Endothelial cell of umbilical vein (primary cell): ENCODE results near the gene MBD4. TPM values are rescaled to one million over a fixed set of nuclear protein-coding genes. Genes with fewer than 3 reads are reported as not detected.

Experiments
- BruUV-seq: library from RNA; stranded (reverse); fragments of 400-500 nt; replicated peaks from 2 replicates; lab custom pipeline; 2021; lab: Mats Ljungman, UMichigan
- CTCF ChIA-PET: fragments of 300-600, 350-600 bp; sonication (Branson Sonifier 250); formaldehyde crosslinking; loops from one replicate; lab custom pipeline; 2021; ENCODE audit warnings: antibody characterized with exemption, inconsistent platforms; lab: Charles Lee
- POLR2A ChIA-PET: fragments of 300-600, 350-600 bp; sonication (Branson Sonifier 250); formaldehyde crosslinking; loops from one replicate; lab custom pipeline; 2021; ENCODE audit warnings: antibody characterized with exemption, inconsistent platforms; lab: Charles Lee
- DNase-seq: peaks from one replicate; pipeline ENCODE4 v3.0.0-alpha.2; 2011; ENCODE audit warnings: low read depth, low spot score
- FAIRE-seq: peaks from 2 replicates; lab custom pipeline; 2011; peaks lifted over from hg19 to GRCh38; lab: Jason Lieb, UNC
- H2AFZ ChIP-seq: 2 replicates; pipeline ENCODE4 v1.6.0; 2012; ENCODE audit warnings: low read depth, low read length, control low read depth, inconsistent platforms
- H3K27ac ChIP-seq: 2 replicates; pipeline ENCODE4 v1.5.1; 2011; ENCODE audit warnings: low read depth, mild to moderate bottlenecking, control low read depth, low read length, moderate library complexity; ENCODE audit not compliant: insufficient read depth
- H3K27me3 ChIP-seq, 2 experiments: 2 replicates each; pipeline versions ENCODE4 v1.6.0 to v1.6.1; 2011; ENCODE audit warnings: low read length in 2 of 2, mixed read lengths in 1 of 2; ENCODE audit not compliant: control insufficient read depth in 2 of 2, insufficient read depth in 2 of 2
- H3K36me3 ChIP-seq, 2 experiments: 2 replicates in 1 of 2; 3 replicates in 1 of 2; pipeline ENCODE4 v1.5.1; 2011; ENCODE audit warnings: low read length in 2 of 2, mild to moderate bottlenecking in 1 of 2, moderate library complexity in 1 of 2; ENCODE audit not compliant: control insufficient read depth in 2 of 2, insufficient read depth in 2 of 2; ENCODE audit errors: extremely low read depth in 1 of 2
- H3K4me1 ChIP-seq: 3 replicates; pipeline ENCODE4 v1.5.1; 2011; ENCODE audit warnings: mild to moderate bottlenecking, low read length; ENCODE audit not compliant: control insufficient read depth, insufficient read depth; ENCODE audit errors: extremely low read depth
- H3K4me2 ChIP-seq: 2 replicates; pipeline ENCODE4 v1.6.1; 2011; ENCODE audit warnings: low read length, control low read depth, mixed read lengths; ENCODE audit not compliant: insufficient read depth
- H3K4me3 ChIP-seq, 3 experiments: fragments of 200-600 bp in 1 of 3; sonication (generic), shearing (Covaris generic) in 1 of 3; replicated peaks in 1 of 3; 2 replicates each; pipeline ENCODE4 v1.5.1; 2011 to 2016; ENCODE audit warnings: control low read depth in 3 of 3, low read length in 3 of 3, mild to moderate bottlenecking in 2 of 3, inconsistent platforms in 1 of 3, low read depth in 1 of 3, moderate library complexity in 1 of 3; ENCODE audit not compliant: insufficient read depth in 1 of 3
- H3K79me2 ChIP-seq: 2 replicates; pipeline ENCODE4 v1.6.0; 2012; ENCODE audit warnings: low read length, inconsistent platforms; ENCODE audit not compliant: control insufficient read depth, insufficient read depth
- H3K9ac ChIP-seq: replicated peaks from 2 replicates; pipeline ENCODE3; 2011; ENCODE audit warnings: low read length, control low read depth; ENCODE audit not compliant: insufficient read depth; ENCODE audit errors: extremely low read depth
- H3K9me1 ChIP-seq: replicated peaks from 3 replicates; pipeline ENCODE4 v1.6.0; 2011; ENCODE audit warnings: mild to moderate bottlenecking, low read length; ENCODE audit not compliant: control insufficient read depth, insufficient read depth; ENCODE audit errors: extremely low read depth
- H3K9me3 ChIP-seq: replicated peaks from 2 replicates; pipeline ENCODE4 v1.5.1; 2012; ENCODE audit warnings: low read length, inconsistent platforms; ENCODE audit not compliant: control insufficient read depth, insufficient read depth
- H4K20me1 ChIP-seq: replicated peaks from 2 replicates; pipeline ENCODE3; 2011; ENCODE audit warnings: mild to moderate bottlenecking, low read length; ENCODE audit not compliant: control insufficient read depth, insufficient read depth; ENCODE audit errors: extremely low read depth
- EZH2 ChIP-seq: IDR thresholded peaks from 2 replicates; pipeline ENCODE4 v1.6.1; 2012; ENCODE audit warnings: borderline replicate concordance, low read depth, mild to moderate bottlenecking, moderate library complexity, low read length, inconsistent platforms; ENCODE audit not compliant: severe bottlenecking
- FOS ChIP-seq: IDR thresholded peaks from 2 replicates; pipeline ENCODE4 v1.6.1; 2011; ENCODE audit warnings: mild to moderate bottlenecking, low read length, moderate library complexity, borderline replicate concordance; ENCODE audit not compliant: insufficient read depth
- GATA2 ChIP-seq: IDR thresholded peaks from 2 replicates; pipeline ENCODE4 v1.7.0; 2011; ENCODE audit warnings: low read depth, mild to moderate bottlenecking, moderate library complexity, mixed read lengths, low read length; ENCODE audit not compliant: insufficient read length, insufficient read depth
- JUN ChIP-seq: IDR thresholded peaks from 2 replicates; pipeline ENCODE4 v1.6.1; 2011; ENCODE audit warnings: borderline replicate concordance, low read depth; ENCODE audit not compliant: insufficient read length, insufficient read depth
- MYC ChIP-seq: IDR thresholded peaks from one replicate; pipeline ENCODE4 v1.6.1; 2011; ENCODE audit warnings: mild to moderate bottlenecking, low read depth, low read length
- POLR2A ChIP-seq: IDR thresholded peaks from 2 replicates; pipeline ENCODE4 v1.6.1; 2012; ENCODE audit warnings: low read depth, mild to moderate bottlenecking, control low read depth, low read length
- POLR2AphosphoS5 ChIP-seq: IDR thresholded peaks from 2 replicates; pipeline ENCODE4 v1.6.1; 2012; ENCODE audit warnings: low read depth, mild to moderate bottlenecking, control low read depth, low read length, moderate library complexity; ENCODE audit not compliant: insufficient read depth
- dilution Hi-C: fragments of 300-500 bp; cut with MboI; formaldehyde crosslinking; loops from one replicate; pipeline ENCODE4 v1.15.0; 2019; ENCODE audit warnings: low sequenced_read_pairs; ENCODE audit not compliant: extremely low pct_ligation_motif_present
- intact Hi-C: fragments of 100-400 bp; cut with micrococcal nuclease; formaldehyde crosslinking; loops from one replicate; pipeline ENCODE4 v1.10.0; 2022
- polyA plus RNA-seq, 4 experiments: library from polyadenylated mRNA; depleted of rRNA in 3 of 4; stranded (reverse) in 3 of 4; unstranded in 1 of 4; fragments of >200 nt; gene quantifications; 2 replicates each; pipeline versions ENCODE4 v1.2.1 to v1.2.3, GENCODE V29; 2011 to 2012; ENCODE audit warnings: missing spikeins in 1 of 4
- total RNA-seq: library from RNA; stranded (reverse); gene quantifications from 2 replicates; pipeline ENCODE4 v1.2.3, GENCODE V29; 2021
- TF ChIP-seq, protein P1 (sequence below), 2 donors: IDR thresholded peaks; 1 replicate in 1 of 2; 2 replicates in 1 of 2; pipeline ENCODE4 v1.5.1; 2011; ENCODE audit warnings: low read length in 2 of 2, mild to moderate bottlenecking in 2 of 2, moderate library complexity in 2 of 2, control low read depth in 1 of 2, inconsistent platforms in 1 of 2, low read depth in 1 of 2; ENCODE audit not compliant: insufficient read depth in 1 of 2; ENCODE audit errors: extremely low read depth in 1 of 2
- TF ChIP-seq, protein P2 (sequence below): IDR thresholded peaks from 2 replicates; pipeline ENCODE4 v1.6.1; 2011; ENCODE audit not compliant: insufficient read depth, insufficient read length

MBD4 gene
- total and polyA plus RNA-seq, 2 donors (not counting 3 experiments of a cell fraction or from before 2014, with no cell fraction given) = 17.4 to 39.5 TPM

DNA sequence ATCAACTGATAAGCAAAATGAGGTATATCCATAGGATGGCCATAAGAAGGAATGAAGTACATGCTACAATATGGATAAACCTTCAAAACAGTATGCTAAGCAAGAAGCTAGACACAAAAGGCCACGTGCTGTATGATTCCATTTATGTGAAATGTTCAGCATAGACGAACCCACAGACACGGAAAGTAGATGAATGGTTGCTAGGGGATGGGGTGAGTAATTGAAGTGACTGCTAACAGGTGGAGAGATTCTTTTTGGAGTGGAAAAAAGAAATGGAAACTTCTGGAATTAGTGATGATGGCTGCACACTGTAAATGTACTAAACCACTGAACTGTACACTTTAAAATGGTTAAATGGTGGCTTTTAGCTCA lies 10.7 kb downstream of the MBD4 start:
- Histone ChIP-seq H3K27me3 (peaks cover 0 to 4% of the 10 kb centered on the region in 2 experiments), H4K20me1 (no peaks in the 10 kb centered on the region), H3K9me1 (no peaks in the 10 kb centered on the region), H2AFZ (peak overlapping the region; percentile 65), H3K4me3 (no peak overlapping the region), H3K4me1 (peaks cover 6% of the 10 kb centered on the region), H3K4me2 (peak overlapping the region; percentile 82), H3K9me3 (no peaks in the 10 kb centered on the region), H3K79me2 (no peaks in the 10 kb centered on the region), H3K27ac (no peak overlapping the region), H3K36me3 (peaks cover 11 to 17% of the 10 kb centered on the region in 2 experiments), H3K9ac (no peak overlapping the region)
- POLR2A ChIA-PET = interaction anchor here (1.0 to 1.3 kb wide), 2 partner anchors 10 to 12 kb away, joined by 3 to 4 read pairs; partner anchors contain the start of gene MBD4
- DNase-seq (no peak), FAIRE-seq (peak; percentile 52)
- intact Hi-C loops (loop anchor here (2.0 kb wide), 1 partner anchor 46 kb away; no protein-coding TSS in a partner anchor), dilution Hi-C loops (no loop called here)
- TF ChIP-seq POLR2AphosphoS5 = no peak
- no peak for TF ChIP-seq GATA2
- no peak for TF ChIP-seq EZH2
- no peak for TF ChIP-seq JUN
- TF ChIP-seq, protein P1, sequence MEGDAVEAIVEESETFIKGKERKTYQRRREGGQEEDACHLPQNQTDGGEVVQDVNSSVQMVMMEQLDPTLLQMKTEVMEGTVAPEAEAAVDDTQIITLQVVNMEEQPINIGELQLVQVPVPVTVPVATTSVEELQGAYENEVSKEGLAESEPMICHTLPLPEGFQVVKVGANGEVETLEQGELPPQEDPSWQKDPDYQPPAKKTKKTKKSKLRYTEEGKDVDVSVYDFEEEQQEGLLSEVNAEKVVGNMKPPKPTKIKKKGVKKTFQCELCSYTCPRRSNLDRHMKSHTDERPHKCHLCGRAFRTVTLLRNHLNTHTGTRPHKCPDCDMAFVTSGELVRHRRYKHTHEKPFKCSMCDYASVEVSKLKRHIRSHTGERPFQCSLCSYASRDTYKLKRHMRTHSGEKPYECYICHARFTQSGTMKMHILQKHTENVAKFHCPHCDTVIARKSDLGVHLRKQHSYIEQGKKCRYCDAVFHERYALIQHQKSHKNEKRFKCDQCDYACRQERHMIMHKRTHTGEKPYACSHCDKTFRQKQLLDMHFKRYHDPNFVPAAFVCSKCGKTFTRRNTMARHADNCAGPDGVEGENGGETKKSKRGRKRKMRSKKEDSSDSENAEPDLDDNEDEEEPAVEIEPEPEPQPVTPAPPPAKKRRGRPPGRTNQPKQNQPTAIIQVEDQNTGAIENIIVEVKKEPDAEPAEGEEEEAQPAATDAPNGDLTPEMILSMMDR (IDR thresholded peaks at IDR 0.05; ENCODE audit: extremely low read depth in 1 of 2, insufficient read depth in 1 of 2, low read depth in 1 of 2, low read length in 2 of 2) = no peak
- TF ChIP-seq FOS = no peak
- TF ChIP-seq MYC = no peak
- no peak for TF ChIP-seq POLR2A
- TF ChIP-seq, protein P2, sequence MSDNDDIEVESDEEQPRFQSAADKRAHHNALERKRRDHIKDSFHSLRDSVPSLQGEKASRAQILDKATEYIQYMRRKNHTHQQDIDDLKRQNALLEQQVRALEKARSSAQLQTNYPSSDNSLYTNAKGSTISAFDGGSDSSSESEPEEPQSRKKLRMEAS = no peak
- CTCF ChIA-PET = interaction anchor here (0.8 to 3.6 kb wide), 9 partner anchors 10 to 222 kb away, joined by 3 to 27 read pairs (median 4); partner anchors contain the start of genes IFT122 and MBD4
- BruUV-seq = no TSS peak
